Stimulated activated CD4-positive, alpha-beta T cell treated with anti-CD3 and anti-CD28 coated beads, Interleukin-1b, Interleukin-23, amount 100 ng/mL, for 4 hours (primary cell): Measurements from ENCODE around the gene CCDC102A.
"Not testable (repeated sequence)": the region's sequence is repeated elsewhere in the genome, so short reads cannot be mapped to it uniquely, and the experiment has no call there.

Experiments used
- DNase-seq, 2 donors: peaks; one replicate each; pipeline ENCODE4 v3.0.0-alpha.2; 2020; ENCODE audit warnings: low read depth in 2 of 2

Gene CCDC102A

GRCh38 chr16:57565461-57565860 is 29.1 kb upstream of the CCDC102A start:
- DNase-seq, result no peak

- no peak for DNase-seq
These were observed 28.4 kb upstream of the CCDC102A start for GRCh38 chr16:57564571-57565270.

- DNase-seq, result no peak
These were observed 27.4 kb upstream of the CCDC102A start for GRCh38 chr16:57563761-57564160.

GRCh38 chr16:57563487-57563750 is 27.0 kb upstream of the CCDC102A start:
- no peak for DNase-seq

GRCh38 chr16:57562669-57563486 is 26.5 kb upstream of the CCDC102A start:
- DNase-seq, result no peak

GRCh38 chr16:57562066-57562465 is 25.7 kb upstream of the CCDC102A start:
- no peak for DNase-seq

GRCh38 chr16:57559072-57559790 is 22.9 kb upstream of the CCDC102A start:
- DNase-seq, result no peak

GRCh38 chr16:57556941-57557541 is 20.7 kb upstream of the CCDC102A start:
- DNase-seq, result no peak

- DNase-seq, result no peak
These were observed 19.5 kb upstream of the CCDC102A start for GRCh38 chr16:57555831-57556230.

GRCh38 chr16:57551057-57551456 is 14.7 kb upstream of the CCDC102A start:
- no peak for DNase-seq

- DNase-seq, result no peak
These were observed 13.4 kb upstream of the CCDC102A start for GRCh38 chr16:57549730-57550129.

GRCh38 chr16:57548408-57548807 is 12.0 kb upstream of the CCDC102A start:
- DNase-seq, result no peak

- not testable (repeated sequence) for DNase-seq
These were observed 11.2 kb upstream of the CCDC102A start for GRCh38 chr16:57547524-57547923.

GRCh38 chr16:57544124-57544653 is 7.8 kb upstream of the CCDC102A start:
- DNase-seq, result no peak

- no peak for DNase-seq
These were observed 5.5 kb upstream of the CCDC102A start for GRCh38 chr16:57541754-57542435.

- no peak for DNase-seq
These were observed 4.8 kb upstream of the CCDC102A start for GRCh38 chr16:57540906-57541753.

GRCh38 chr16:57540387-57540786 is 4.0 kb upstream of the CCDC102A start:
- DNase-seq, result no peak

- DNase-seq, result no peak
These were observed 2.9 kb upstream of the CCDC102A start for GRCh38 chr16:57539072-57539796.

GRCh38 chr16:57538235-57538721 is 1.9 kb upstream of the CCDC102A start:
- DNase-seq, result no peak
